HCT116 (cell line): ENCODE data around the gene PLEK. TPM values are rescaled to one million over a fixed set of nuclear protein-coding genes. Genes with fewer than 3 reads are reported as not detected.

ENCODE experiments used
- ATAC-seq: fragments of 200-7000 bp; cut with Tn5 transposase; 2 replicates; pipeline ENCODE4 v1.9.1; 2020; ENCODE audit warnings: mild to moderate bottlenecking, moderate library complexity
- BruUV-seq: library from RNA; stranded (reverse); fragments of 400-500 nt; replicated peaks from 2 replicates; lab custom pipeline; 2021; lab: Mats Ljungman, UMichigan
- CTCF ChIA-PET: fragments of 300-600 bp; sonication (Branson Sonifier 250); formaldehyde crosslinking; loops from one replicate; lab custom pipeline; 2021; ENCODE audit warnings: antibody characterized with exemption; lab: Charles Lee
- POLR2A ChIA-PET: fragments of 300-600, 350-600 bp; sonication (Branson Sonifier 250); formaldehyde crosslinking; loops from one replicate; lab custom pipeline; 2021; ENCODE audit warnings: antibody characterized with exemption; lab: Charles Lee
- RAD21 ChIA-PET, 2 experiments: fragments of 300-600 bp; sonication (Branson Sonifier 250); formaldehyde crosslinking; loops; one replicate each; lab custom pipeline; 2023; ENCODE audit warnings: low total read pairs in 2 of 2; ENCODE audit not compliant: uncharacterized antibody in 2 of 2, unreplicated experiment in 2 of 2, low non-redundant PET in 1 of 2; lab: Charles Lee
- DNase-seq: peaks from one replicate; pipeline ENCODE4 v3.0.0-alpha.2; 2010; ENCODE audit warnings: low read depth, low spot score
- H2AFZ ChIP-seq: fragments of 200-600 bp; shearing (Covaris generic), sonication (generic); 2 replicates; pipeline ENCODE4 v1.6.1; 2017; ENCODE audit warnings: low read depth, mixed run types, mixed read lengths, antibody characterized with exemption, low read length; ENCODE audit not compliant: poor library complexity, severe bottlenecking
- H3K27ac ChIP-seq: 2 replicates; pipeline ENCODE4 v1.5.1; 2012; ENCODE audit warnings: low read depth, low read length
- H3K27me3 ChIP-seq: fragments of 200-600 bp; sonication (generic); 2 replicates; pipeline ENCODE4 v1.6.1; 2016; ENCODE audit warnings: mixed run types, low read length, mixed read lengths; ENCODE audit not compliant: insufficient read depth
- H3K36me3 ChIP-seq, 2 experiments: fragments of 200-500 bp in 1 of 2; fragments of 200-600 bp in 1 of 2; sonication (Bioruptor generic) in 1 of 2; sonication (generic) in 1 of 2; 2 replicates each; pipeline versions ENCODE4 v1.5.1 to v1.6.1; 2014 to 2016; ENCODE audit warnings: low read length in 2 of 2, inconsistent platforms in 1 of 2, mixed read lengths in 1 of 2, mixed run types in 1 of 2; ENCODE audit not compliant: insufficient read depth in 2 of 2, control insufficient read depth in 1 of 2
- H3K4me1 ChIP-seq, 2 experiments: fragments of 200-600 bp in 1 of 2; sonication (generic) in 1 of 2; 2 replicates each; pipeline versions ENCODE4 v1.5.1 to v1.6.1; 2012 to 2017; ENCODE audit warnings: low read length in 2 of 2, inconsistent platforms in 1 of 2, mild to moderate bottlenecking in 1 of 2, mixed read lengths in 1 of 2, mixed run types in 1 of 2, moderate library complexity in 1 of 2; ENCODE audit not compliant: insufficient read depth in 2 of 2, control insufficient read depth in 1 of 2
- H3K4me2 ChIP-seq: fragments of 200-600 bp; sonication (generic); 2 replicates; pipeline ENCODE4 v1.6.1; 2017; ENCODE audit warnings: mixed run types, low read length, mixed read lengths
- H3K4me3 ChIP-seq, 2 experiments: fragments of 200-600 bp in 1 of 2; sonication (generic) in 1 of 2; replicated peaks in 1 of 2; 2 replicates each; pipeline ENCODE4 v1.5.1; 2011 to 2016; ENCODE audit warnings: low read length in 2 of 2, control low read depth in 1 of 2, low read depth in 1 of 2, mild to moderate bottlenecking in 1 of 2, mixed read lengths in 1 of 2, mixed run types in 1 of 2
- H3K79me2 ChIP-seq: fragments of 200-600 bp; sonication (generic); 2 replicates; pipeline ENCODE4 v1.6.1; 2017; ENCODE audit warnings: mild to moderate bottlenecking, mixed run types, low read length, moderate library complexity, mixed read lengths; ENCODE audit not compliant: insufficient read depth
- H3K9ac ChIP-seq: fragments of 200-600 bp; sonication (generic); 2 replicates; pipeline ENCODE4 v1.6.1; 2016; ENCODE audit warnings: low read length, mixed read lengths
- H3K9me2 ChIP-seq: fragments of 200-600 bp; sonication (generic), shearing (Covaris generic); 2 replicates; pipeline ENCODE4 v1.6.1; 2017; ENCODE audit warnings: mixed run types, mild to moderate bottlenecking, moderate library complexity; ENCODE audit not compliant: insufficient read depth
- H3K9me3 ChIP-seq, 2 experiments: fragments of 200-500 bp in 1 of 2; fragments of 200-600 bp in 1 of 2; sonication (Bioruptor generic) in 1 of 2; sonication (generic) in 1 of 2; 2 replicates each; pipeline ENCODE4 v1.6.1; 2014 to 2017; ENCODE audit warnings: low read length in 2 of 2, mixed read lengths in 2 of 2, inconsistent platforms in 1 of 2, low read depth in 1 of 2, mild to moderate bottlenecking in 1 of 2, mixed run types in 1 of 2, moderate library complexity in 1 of 2; ENCODE audit not compliant: control insufficient read depth in 1 of 2, insufficient read depth in 1 of 2
- H4K20me1 ChIP-seq: fragments of 200-600 bp; sonication (generic), shearing (Covaris generic); 2 replicates; pipeline ENCODE4 v1.6.1; 2017; ENCODE audit warnings: mixed run types, mild to moderate bottlenecking, moderate library complexity; ENCODE audit not compliant: insufficient read depth
- CEBPB ChIP-seq: IDR thresholded peaks from 2 replicates; pipeline ENCODE4 v1.6.1; 2012; ENCODE audit warnings: low read depth
- EZH2phosphoT487 ChIP-seq: fragments of 200-600 bp; IDR thresholded peaks from 2 replicates; pipeline ENCODE4 v1.6.1; 2018; ENCODE audit warnings: antibody characterized with exemption, borderline replicate concordance
- FOSL1 ChIP-seq: IDR thresholded peaks from 2 replicates; pipeline ENCODE4 v1.6.1; 2012; ENCODE audit warnings: low read depth
- JUND ChIP-seq: IDR thresholded peaks from 2 replicates; pipeline ENCODE4 v1.6.1; 2012
- MAX ChIP-seq: IDR thresholded peaks from 2 replicates; pipeline ENCODE4 v1.6.1; 2012
- POLR2A ChIP-seq: IDR thresholded peaks from 2 replicates; pipeline ENCODE4 v1.7.0; 2011; ENCODE audit warnings: borderline replicate concordance; ENCODE audit not compliant: insufficient read depth, insufficient read length; ENCODE audit errors: extremely low read depth
- SIN3A ChIP-seq: IDR thresholded peaks from 2 replicates; pipeline ENCODE4 v1.6.1; 2012; ENCODE audit warnings: low read depth
- SP1 ChIP-seq: IDR thresholded peaks from 2 replicates; pipeline ENCODE4 v1.6.1; 2012; ENCODE audit warnings: low read depth
- TCF7L2 ChIP-seq: IDR thresholded peaks from 2 replicates; pipeline ENCODE4 v1.7.0; 2011; ENCODE audit warnings: borderline replicate concordance, inconsistent platforms; ENCODE audit not compliant: insufficient read depth, insufficient read length; ENCODE audit errors: extremely low read depth
- ZBTB33 ChIP-seq: IDR thresholded peaks from 2 replicates; pipeline ENCODE4 v1.6.1; 2011; ENCODE audit warnings: mild to moderate bottlenecking, low read length, moderate library complexity; ENCODE audit not compliant: insufficient replicate concordance; ENCODE audit errors: extremely low read depth
- intact Hi-C: fragments of 100-400 bp; cut with micrococcal nuclease; formaldehyde crosslinking; loops from 2 replicates; pipeline ENCODE4 v1.10.0; 2022
- total RNA-seq: library from RNA; stranded (reverse); gene quantifications from one replicate; pipeline ENCODE4 v1.2.1, GENCODE V29; 2021; ENCODE audit not compliant: unreplicated experiment

PLEK gene
- total RNA-seq, 1 experiment from 2014 or later: 0.22 TPM

- ChIA-PET CTCF (interaction anchor here (1.5 kb wide), 1 partner anchor 26 kb away, joined by 4 read pairs; no protein-coding TSS in a partner anchor), RAD21 (no interaction called here), POLR2A (no interaction called here)
- no peak for TF ChIP-seq SP1
- TF ChIP-seq ZBTB33: no peak
- TF ChIP-seq POLR2A: no peak
- no peak for TF ChIP-seq FOSL1
- TF ChIP-seq SIN3A: no peak
- no peak for TF ChIP-seq MAX
- no peak for TF ChIP-seq JUND
- no peak for TF ChIP-seq TCF7L2
- TF ChIP-seq CEBPB: no peak
- no peak for TF ChIP-seq EZH2phosphoT487
- Histone ChIP-seq H3K9me3 (no peaks in the 10 kb centered on the region), H4K20me1 (no peaks in the 10 kb centered on the region), H3K27me3 (0 out of 2 replicates have a peak, but pooled peaks cover 4% of the 10 kb centered on the region), H3K4me1 (no peaks in the 10 kb centered on the region), H3K79me2 (no peaks in the 10 kb centered on the region), H3K27ac (no peak overlapping the region), H3K9me2 (no peaks in the 10 kb centered on the region), H3K36me3 (no peaks in the 10 kb centered on the region), H2AFZ (no peak overlapping the region), H3K4me3 (no peak overlapping the region), H3K4me2 (no peak overlapping the region), H3K9ac (no peak overlapping the region)
- intact Hi-C loops: no loop called here
- no peak for DNase-seq
- BruUV-seq: no TSS peak
- no peak for ATAC-seq
These were observed 50.4 kb downstream of the PLEK start for GRCh38 chr2:68415521-68415920.
